GM15510 (cell line): Measurements from ENCODE around the gene NUP214.

Experiments used
- POLR2A ChIP-seq: IDR thresholded peaks from 3 replicates; pipeline ENCODE4 v1.6.1; 2011; ENCODE audit warnings: borderline replicate concordance; ENCODE audit not compliant: insufficient read length; ENCODE audit errors: extremely low read depth

The NUP214 gene

DNA sequence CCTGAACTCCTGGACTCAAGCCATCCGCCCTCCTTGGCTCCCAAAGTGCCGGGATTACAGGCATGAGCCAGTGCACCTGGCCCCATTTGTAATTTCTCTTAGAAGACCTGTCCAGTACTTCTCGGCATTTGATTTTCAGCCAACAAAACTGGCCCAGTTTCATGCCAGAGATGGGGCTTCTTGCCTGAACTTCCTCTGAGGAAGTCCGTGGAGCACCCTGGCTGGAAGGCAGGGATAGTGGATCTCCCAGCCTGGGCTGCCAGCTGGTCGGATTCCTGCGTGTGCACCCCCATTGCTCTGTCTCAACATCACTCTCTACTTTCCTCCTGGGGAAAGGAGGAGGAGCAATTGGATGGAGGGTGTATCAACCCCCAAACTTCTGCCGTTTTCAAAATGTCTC is 111.9 kb downstream of the NUP214 start:
- TF ChIP-seq POLR2A = no peak

DNA sequence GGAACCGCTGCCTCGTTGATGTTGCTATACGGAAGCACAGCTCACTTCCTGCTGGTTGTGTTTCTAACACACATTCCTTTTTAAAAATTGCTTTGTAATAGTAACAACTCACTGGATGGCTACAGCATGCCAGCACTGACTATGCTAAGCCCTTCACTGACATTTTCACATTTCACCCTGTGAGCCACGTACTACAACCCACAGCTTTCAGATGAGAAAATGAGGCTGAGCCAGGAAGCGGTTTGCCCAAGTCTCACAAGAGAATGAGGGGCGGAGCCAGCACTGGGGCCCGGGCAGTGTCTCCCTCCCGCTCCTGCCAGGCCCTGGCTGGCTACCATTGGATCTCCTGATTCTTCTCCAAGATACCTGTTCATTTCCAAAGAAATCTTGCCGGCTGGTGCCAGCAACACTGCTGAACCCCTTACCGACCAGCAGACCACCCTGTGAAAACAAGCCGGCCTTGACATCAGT is 112.6 kb downstream of the NUP214 start:
- TF ChIP-seq POLR2A = peak; percentile 63

DNA sequence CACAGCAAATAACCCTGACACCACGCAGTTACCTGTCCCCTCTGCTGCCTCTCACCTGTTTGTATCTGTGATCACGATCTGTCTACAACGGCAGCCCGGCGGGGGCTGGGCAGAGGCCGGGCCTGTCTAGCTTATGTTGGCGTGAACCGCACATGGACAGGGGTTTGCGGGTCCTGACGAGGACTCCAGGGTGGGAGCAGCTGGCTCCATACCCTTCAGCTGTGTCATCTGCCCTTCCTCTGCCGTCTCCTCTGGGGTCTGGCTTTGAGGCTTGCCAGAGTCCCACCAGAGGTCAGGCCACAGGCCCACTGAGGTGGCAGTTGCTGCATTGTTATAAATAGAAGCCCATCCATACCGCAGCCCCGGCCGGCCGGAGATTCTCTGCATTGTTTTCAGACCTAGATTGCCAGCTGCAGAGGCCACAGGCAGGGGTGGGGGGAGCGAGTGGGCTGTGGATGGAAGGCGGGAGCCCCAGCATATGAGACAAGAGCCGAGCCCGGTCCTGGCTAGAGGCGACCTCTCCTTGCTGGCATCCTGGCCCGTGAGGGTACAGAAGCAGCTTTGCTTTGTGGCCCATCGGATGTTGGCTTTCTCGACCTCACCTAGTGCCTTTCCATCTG is 113.1 kb downstream of the NUP214 start:
- no peak for TF ChIP-seq POLR2A

DNA sequence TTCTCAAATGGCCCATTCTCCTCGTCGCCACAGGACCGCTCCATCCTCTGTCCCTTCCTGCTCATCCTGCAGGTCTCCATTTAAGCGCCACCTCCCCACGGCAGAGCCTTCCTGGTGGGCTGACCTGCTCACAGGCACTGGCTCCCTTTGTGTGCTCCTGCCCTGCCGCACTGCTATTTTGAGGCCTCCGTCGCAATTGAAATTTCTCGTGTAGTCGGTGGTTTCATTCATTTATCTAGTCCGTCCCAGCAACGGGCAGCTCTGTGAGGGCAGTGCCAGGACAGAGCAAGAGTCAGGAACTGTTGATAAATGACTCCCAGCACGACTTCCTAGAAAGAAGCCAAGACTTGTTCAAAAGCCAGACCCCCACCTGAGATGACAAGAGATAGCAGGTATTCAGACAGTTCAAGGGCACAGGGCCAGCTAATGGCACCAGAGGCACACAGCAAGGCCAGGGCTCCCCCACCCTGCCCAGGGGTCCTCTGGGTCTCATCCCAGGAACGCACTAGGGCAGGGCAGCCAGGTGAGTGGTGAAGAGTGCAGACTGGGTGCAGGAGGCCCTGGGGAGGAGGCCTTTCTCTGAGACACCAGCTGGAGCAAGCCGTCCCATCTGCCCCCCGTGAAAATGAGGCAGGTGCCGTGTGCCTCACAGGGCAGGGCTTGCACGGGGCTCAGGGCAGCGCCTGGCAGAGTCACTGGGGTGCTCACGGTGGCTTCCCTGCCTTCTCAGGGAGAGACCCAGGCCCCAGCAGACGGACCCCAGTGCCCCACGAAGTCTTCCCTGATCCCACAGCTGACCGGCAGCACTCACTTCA is 114.0 kb downstream of the NUP214 start:
- TF ChIP-seq POLR2A = no peak

DNA sequence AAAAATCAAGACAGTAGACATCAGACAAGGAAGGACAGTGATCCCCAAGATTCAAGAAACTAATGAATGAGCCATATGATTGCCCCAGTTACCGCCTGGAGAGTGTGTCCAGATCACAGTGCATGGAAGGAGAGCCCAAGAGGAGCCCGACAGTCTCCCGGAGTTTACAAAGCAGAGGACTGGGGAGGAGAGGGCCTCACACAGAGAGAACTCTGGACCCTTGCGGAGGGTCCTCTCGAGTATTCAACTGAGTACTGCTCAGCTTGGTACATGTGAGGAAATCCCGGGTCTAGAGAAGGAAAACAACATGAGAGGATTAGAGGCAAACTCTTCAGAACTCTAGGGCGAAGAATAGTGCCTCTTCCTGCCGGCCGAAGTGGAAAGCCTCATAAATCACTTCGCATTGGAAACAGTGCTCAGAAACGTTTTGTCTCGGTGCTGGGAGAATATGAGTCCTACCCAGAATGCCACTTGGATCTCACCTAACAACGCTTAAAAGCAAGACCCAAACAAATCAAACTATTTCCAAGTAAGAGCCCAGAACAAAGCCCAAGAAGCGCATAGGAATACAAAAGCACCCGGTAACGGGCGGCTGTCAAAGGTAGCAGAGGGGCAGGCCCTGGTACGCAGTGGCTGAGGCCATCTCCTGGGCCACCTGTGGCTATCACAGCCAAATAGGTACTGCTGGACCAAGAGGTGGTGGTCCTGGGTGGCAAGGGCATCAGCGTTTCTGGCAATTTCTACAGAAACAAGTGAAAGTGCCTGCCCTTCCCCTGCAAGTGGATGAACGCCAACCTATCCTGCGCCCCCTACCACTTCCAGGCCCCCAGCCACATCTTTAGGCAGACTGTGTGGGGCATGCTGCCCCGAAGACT is 114.9 kb downstream of the NUP214 start:
- no peak for TF ChIP-seq POLR2A

DNA sequence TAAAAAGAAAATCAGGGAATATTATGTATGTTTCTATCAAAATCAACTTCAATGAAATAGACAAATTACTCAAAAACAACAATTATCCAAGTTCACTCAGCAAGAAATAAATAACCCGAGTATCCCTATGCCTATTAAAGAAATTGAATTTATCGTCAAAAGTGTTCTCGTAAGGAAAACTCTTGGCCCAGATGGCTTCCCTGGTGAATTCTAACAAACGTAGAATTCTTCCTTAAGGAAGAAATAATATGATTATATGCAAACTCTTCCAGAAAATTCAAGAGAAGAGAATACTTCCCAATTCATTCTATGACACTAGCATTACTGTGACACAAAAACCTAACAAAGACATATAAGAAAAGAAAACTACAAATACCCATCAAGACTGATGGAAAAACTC is 121.2 kb downstream of the NUP214 start:
- TF ChIP-seq POLR2A = no peak

DNA sequence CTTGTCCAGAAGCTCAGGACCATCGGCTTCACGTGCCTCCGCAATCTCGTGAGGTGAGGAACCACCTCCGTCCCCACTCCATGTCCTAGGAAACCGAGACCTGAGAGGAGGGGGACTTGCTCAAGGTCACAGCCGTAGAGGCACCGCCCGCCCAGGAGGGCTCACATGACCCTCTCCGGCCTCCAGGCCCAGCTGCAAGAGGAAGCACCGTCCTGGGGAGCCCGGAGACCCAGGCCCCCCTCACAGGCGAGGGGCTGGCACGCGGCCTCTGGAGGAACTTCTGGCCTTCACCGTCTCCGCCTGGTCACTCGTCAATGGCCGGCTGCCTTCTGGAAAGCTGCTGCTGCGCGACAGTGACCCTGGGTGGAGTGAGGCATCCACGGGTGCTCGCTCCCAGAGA is 126.7 kb downstream of the NUP214 start:
- no peak for TF ChIP-seq POLR2A

DNA sequence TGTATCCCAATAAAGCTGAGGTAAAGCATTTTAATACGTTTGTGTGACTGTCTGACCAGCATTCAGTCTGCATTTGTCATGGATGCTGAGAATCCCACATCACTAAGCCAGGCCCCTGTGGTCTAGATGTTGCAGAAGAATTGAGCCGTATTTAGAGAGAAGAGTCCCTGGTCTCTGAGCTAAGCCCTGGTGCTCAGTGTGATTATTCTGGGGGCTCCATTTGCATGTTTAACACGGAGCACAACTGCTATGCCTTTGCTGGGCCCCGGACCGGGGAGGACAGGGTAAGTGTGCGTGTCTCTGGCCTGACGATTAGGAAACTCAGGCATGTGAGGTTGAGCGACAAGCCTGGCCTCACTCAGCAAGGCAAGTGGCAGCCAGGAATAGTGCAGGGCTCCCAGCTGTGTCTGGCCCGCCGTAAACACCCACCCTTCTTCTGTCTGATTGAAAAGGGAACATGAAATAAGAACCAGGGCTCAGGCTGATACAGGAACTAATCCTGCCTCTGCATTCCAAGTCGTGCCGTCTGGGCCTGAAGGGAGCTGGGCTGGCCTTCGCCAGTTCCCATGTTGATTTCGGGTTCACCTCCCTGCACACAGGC is 128.6 kb downstream of the NUP214 start:
- TF ChIP-seq POLR2A = peak; percentile 26

DNA sequence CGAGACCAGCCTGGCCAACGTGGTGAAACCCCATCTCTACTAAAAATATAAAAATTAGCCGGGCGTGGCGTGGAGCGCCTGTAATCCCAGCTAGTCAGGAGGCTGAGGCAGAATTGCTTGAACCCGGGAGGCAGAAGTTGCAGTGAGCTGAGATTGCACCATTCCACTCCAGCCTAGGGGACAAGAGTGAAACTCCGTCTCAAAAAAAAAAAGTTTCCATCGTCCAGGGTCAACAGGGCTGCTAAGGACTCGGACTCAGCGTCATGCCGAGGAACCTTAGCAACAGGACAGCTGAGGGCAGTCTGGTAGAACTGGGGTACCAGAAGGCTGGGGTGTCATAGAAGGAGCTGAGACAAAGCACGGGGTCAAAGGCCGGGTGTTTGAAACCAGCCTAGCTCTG is 129.2 kb downstream of the NUP214 start:
- no peak for TF ChIP-seq POLR2A

DNA sequence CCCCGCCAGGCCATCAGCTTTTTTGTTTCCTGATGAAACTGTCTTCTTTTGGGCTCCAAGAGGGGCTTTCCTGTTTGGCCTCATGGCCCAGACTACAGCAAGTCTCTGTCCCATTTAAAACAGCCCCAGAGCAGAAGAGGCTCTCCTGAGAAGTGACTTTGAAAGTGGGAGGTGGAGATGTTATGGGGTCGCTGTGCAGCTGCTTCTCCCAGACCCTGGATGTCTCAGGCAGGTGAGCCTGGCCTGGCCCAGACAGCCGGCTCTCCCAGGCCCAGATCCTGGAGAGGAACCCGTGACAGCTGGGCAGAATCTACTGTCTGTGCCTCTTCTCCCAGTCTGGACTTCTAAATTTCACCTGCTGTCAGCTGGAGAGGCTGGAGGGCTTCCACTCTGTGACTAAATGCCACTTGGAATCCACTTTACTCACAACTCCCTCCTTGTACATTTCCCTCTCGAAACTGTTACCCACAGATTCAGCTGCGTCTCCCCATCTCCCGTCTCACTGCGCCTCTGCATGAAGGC is 130.4 kb downstream of the NUP214 start:
- no peak for TF ChIP-seq POLR2A

DNA sequence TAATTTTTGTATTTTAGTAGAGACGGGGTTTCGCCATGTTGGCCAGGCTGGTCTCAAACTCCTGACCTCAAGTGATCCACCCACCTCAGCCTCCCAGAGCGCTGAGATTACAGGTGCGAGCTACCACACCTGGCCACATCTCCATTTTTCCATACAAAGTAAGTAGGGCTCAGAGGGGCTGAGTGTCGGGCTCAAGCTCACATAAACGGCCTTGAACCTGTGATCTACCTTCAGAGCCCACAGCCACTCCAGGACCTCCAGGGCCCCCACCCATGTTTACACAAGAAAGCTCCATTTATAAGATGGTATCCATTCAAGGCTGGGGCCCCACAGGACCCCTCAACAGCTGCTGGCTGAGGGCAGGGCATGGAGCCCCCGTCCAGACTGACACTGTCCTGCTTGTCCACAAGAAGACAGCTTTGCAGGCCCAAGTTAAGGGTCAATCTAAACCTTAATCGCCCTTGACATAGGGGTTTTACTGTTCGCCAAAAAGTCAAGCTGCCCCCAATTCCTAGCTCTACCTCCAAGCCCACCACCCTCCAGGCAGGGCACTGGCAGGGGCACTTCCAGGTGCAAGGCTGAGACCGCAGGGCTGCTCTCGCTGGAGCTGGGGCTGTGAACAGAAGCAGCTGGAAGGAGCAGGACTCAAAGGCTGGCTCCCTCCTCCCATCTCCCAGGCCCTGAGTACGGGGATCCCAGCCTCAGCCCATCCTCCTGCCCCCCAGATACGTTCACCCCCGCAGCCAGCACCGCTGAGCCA is 132.1 kb downstream of the NUP214 start:
- TF ChIP-seq POLR2A = no peak

DNA sequence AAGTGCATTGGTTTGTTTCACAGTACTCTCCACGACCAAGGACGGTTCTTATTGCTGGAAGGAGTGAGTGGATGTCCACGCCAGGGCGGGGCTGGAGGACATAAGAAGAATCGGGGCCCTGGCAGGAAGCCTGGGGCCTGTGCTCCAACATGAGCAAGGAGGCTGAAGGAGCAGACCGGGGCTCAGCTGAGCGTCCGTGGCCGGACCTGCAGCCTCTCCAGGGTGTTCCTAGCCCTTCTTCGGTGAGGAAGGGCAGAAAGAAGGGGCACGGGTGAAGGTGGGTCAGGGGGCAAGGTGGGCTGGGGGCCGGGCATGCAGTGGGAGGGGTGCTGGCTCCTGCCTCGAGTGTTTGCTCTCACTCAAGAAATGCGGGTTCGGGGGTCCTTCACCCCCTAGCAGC is 132.8 kb downstream of the NUP214 start:
- no peak for TF ChIP-seq POLR2A

DNA sequence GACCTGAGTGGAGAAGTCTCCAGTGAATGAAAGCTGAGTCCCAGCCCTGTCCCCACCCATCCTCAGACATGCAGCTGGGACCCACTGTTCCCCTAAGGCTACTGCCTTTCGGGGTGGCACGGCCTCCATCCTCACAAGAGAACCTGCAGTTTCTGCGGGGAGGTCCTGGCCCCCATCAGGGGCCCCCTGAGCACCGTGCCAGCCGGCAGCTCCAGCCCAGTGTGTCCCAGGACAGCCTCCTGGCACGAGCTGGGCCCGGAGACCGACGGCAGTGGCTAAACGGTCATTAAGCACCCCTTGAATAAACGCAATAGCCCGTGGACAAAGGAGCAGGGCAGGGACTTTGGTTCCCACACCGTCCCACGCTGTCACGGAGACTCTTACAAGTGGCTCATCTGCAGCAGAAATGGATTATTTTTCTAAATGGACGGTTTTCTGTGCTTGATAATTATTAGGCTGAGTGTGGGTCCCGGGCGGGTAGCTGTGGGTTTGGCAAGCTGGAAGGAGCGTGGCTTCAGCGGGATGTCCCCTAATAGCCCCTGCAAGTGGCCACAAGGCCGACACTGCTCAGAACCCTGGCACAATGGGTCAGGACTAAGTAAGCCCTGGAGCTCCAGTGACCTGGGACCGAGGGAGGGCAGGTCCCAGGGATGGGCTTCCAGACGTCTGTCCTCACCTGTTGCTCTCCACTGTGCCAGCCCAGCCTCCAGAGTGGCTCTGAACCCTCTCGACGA is 133.5 kb downstream of the NUP214 start:
- no peak for TF ChIP-seq POLR2A
